ENCODE results near the gene MYO1B.

- TF ChIP-seq, protein P1, sequence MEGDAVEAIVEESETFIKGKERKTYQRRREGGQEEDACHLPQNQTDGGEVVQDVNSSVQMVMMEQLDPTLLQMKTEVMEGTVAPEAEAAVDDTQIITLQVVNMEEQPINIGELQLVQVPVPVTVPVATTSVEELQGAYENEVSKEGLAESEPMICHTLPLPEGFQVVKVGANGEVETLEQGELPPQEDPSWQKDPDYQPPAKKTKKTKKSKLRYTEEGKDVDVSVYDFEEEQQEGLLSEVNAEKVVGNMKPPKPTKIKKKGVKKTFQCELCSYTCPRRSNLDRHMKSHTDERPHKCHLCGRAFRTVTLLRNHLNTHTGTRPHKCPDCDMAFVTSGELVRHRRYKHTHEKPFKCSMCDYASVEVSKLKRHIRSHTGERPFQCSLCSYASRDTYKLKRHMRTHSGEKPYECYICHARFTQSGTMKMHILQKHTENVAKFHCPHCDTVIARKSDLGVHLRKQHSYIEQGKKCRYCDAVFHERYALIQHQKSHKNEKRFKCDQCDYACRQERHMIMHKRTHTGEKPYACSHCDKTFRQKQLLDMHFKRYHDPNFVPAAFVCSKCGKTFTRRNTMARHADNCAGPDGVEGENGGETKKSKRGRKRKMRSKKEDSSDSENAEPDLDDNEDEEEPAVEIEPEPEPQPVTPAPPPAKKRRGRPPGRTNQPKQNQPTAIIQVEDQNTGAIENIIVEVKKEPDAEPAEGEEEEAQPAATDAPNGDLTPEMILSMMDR (conservative IDR thresholded peaks at IDR 0.05; ENCODE audit: low read depth, low read length): no peak
- no peak for TF ChIP-seq EZH2 (IDR thresholded peaks at IDR 0.05; ENCODE audit: borderline replicate concordance, low read depth, low read length, poor library complexity, severe bottlenecking)
Observed at GRCh38 chr2:191363267-191363666, 118.1 kb downstream of the MYO1B start.

Measured in A673 (cell line).